Activated CD4-positive, CD25-positive, alpha-beta regulatory T cell (primary cell): ENCODE measurements around the gene ZFYVE28.

Experiments used
- DNase-seq, 4 experiments: peaks; one replicate each; lab custom pipeline; 2025; lab: John Stamatoyannopoulos, UW

ZFYVE28 gene

GRCh38 chr4:2366252-2367192 lies 51.9 kb downstream of the ZFYVE28 start:
- no peak for DNase-seq

GRCh38 chr4:2365913-2366210 lies 52.6 kb downstream of the ZFYVE28 start:
- no peak for DNase-seq

- no peak for DNase-seq
These were observed 53.2 kb downstream of the ZFYVE28 start for GRCh38 chr4:2365054-2365912.

- peak; percentile 28 to 39 (median 34) for DNase-seq
These were observed 53.8 kb downstream of the ZFYVE28 start for GRCh38 chr4:2364654-2365053.

- DNase-seq, result no peak
These were observed 54.3 kb downstream of the ZFYVE28 start for GRCh38 chr4:2363951-2364653.

- DNase-seq, result no peak
These were observed 55.3 kb downstream of the ZFYVE28 start for GRCh38 chr4:2363056-2363721.

- no peak for DNase-seq
These were observed 56.0 kb downstream of the ZFYVE28 start for GRCh38 chr4:2362266-2363055.

- no peak for DNase-seq
These were observed 56.8 kb downstream of the ZFYVE28 start for GRCh38 chr4:2361366-2362265.

- DNase-seq, result no peak
These were observed 58.1 kb downstream of the ZFYVE28 start for GRCh38 chr4:2360396-2360730.

- DNase-seq, result no peak
These were observed 58.7 kb downstream of the ZFYVE28 start for GRCh38 chr4:2359591-2360395.

GRCh38 chr4:2357821-2358745 lies 60.4 kb downstream of the ZFYVE28 start:
- DNase-seq, result no peak

GRCh38 chr4:2356123-2357069 lies 62.0 kb downstream of the ZFYVE28 start:
- DNase-seq, result no peak

- no peak for DNase-seq
These were observed 63.7 kb downstream of the ZFYVE28 start for GRCh38 chr4:2354760-2355159.

- DNase-seq, result no peak
These were observed 64.3 kb downstream of the ZFYVE28 start for GRCh38 chr4:2354118-2354517.

- no peak for DNase-seq
These were observed 65.0 kb downstream of the ZFYVE28 start for GRCh38 chr4:2353222-2354107.

- DNase-seq, result no peak
These were observed 65.7 kb downstream of the ZFYVE28 start for GRCh38 chr4:2352729-2353221.
